GM21786 (cell line): Measurements from ENCODE around the gene MCUB.

ENCODE experiments used
- ATAC-seq: cut with Tn5 transposase; IDR thresholded peaks from one replicate; pipeline ENCODE4 v1.9.1; 2021; ENCODE audit not compliant: unreplicated experiment

Gene MCUB

DNA sequence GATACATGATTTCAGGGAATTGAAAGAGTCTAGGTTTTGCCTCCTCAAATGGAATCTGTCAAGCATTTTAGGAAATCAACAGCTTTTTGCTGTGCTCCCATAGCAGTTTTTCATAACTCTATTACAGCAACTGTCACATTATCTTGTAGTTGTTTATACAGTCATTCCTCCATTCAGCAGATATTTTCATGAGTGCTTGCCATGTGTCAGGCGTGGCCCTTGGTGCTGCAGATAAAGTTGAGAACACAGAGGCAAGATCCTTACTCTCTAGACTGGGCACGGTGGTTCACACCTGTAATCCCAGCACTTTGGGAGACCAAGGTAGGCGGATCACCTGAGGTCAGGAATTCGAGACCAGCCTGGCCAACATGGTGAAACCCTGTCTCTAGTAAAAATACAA, 67.3 kb downstream of the MCUB start:
- no peak for ATAC-seq

DNA sequence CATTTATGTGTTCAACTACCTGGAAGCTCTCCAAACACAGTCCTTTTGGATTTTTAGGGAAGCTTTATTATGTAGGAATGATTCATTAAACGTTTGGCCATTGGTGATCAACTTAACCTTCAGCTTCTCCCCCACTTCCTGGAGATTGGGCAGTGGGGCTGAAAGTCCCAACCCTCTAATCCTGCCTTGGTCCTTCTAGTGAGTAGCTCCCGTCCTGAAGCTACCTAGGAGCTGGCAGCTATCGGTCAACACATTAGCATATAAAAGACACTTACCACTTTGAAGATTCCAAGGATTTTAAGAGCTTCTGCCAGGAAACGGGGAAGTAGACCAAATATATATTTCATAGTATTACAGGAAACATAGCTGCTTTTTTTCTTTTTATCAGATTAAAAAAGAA, 69.7 kb downstream of the MCUB start:
- ATAC-seq, result no peak

DNA sequence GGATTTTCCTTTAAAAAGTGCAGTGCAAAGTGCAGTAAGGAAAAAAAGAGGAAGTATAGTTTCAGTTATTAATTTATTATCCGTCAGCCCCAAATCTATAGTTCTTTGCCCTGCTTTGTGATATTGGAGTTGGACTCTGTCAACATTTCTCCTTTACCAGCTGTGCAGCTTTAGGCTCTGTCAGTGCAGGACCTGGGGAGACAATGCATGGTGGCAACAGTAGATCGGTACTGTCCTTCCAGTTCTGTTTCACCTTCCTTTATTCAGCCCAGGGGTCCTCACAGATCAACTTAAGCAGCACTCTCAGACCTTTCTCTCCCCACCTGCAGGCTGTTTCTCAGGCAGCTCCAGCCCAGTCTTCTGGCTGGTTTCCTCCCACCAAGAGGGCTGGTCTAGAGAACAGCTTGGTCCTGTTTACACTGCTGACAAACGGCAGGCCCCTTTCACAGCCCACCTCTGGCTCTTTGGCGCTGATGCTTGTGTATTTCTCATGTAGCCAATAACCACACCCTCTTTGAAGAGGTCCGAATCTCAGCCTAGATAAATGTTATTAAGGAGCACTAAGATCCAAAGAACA, 71.6 kb downstream of the MCUB start:
- ATAC-seq, result no peak

DNA sequence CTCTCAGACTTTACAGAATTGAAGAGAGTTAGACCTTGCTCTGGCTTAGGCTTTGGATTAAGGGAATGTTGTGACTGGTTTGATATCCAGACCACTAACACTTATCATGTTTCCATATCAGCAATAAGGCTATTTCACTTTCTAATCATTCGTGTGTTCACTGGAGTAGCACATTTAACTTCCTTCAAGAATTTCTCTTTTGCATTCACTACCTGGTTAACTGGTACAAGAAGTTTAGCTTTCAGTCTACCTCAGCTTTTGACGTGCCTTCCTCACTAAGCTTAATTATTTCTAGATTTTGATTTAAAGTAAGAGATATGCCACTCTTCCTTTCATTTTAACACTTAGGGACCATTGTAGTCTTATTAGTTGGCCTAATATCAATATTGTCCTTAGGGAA, 80.6 kb downstream of the MCUB start:
- ATAC-seq, result no peak

DNA sequence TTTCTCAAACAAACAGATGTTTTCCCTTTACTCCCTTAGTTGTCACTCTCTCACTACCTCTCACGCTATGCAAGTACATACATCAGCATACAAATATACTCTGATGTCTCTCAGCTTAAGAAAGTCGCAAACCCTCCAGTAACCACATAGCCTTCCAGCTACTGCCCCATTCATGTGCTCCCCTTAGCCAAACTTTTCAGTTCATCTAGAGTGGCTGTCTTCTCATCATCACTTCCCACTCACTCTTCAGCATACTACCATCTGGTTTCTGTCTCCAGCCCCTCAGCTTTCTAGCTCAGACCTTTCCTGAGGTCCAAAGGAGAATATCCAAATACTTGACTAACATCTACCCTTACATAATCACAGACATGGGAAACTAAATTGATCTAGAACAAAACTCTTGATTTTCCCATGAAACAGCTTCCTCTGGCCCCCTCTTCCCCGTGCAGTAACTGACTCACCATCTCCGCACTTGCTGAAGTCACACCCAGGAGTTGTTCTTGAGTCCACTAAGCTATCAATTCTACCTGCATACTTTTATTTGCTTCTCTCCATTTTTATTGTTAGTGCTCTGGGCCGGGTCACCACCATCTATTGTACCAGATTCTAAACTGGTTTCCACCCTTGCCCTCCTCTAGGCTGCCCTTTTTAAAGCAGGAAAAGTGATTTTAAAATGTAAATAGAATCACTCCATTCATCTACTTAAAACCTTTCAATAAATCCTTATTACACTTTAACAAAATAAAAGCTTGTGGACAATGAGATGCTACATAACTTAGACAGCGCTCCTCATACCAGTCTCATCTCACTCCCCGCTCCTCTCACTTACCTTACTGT, 86.0 kb downstream of the MCUB start:
- ATAC-seq, result no peak

DNA sequence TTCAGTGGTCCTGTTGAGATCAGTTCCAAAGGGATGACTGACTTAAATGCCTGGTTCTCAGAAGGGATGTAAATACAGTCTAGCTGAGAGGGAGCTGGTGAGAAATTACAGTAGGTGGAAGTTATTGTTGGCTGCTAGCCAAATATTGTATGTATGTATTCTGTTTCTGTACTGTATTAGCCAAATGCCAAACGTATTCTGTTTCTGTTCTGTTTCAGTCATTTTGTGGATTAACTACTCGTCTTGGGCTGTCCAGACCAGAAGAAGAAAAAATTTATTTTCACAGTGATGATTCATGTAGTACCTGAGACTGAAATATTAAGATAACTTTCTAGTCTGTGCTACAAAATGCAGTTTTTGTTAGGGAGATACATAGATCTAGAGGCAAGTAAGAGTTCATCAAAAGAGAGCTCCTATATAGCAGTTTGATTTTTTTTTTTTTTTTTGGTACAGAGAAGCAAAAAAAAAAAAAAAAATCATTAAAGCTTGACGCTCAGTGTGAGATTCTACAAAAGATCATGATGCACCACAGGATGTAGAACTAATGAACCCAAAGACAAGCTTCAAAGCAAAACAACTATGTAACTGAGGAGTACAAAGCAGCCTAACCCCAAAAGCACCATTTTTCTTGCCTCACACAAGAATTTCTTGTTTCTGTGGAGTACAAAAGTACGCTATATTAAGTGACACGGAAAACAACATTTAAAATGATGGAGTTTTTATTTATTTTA, 88.4 kb downstream of the MCUB start:
- ATAC-seq, result peak; percentile 74

DNA sequence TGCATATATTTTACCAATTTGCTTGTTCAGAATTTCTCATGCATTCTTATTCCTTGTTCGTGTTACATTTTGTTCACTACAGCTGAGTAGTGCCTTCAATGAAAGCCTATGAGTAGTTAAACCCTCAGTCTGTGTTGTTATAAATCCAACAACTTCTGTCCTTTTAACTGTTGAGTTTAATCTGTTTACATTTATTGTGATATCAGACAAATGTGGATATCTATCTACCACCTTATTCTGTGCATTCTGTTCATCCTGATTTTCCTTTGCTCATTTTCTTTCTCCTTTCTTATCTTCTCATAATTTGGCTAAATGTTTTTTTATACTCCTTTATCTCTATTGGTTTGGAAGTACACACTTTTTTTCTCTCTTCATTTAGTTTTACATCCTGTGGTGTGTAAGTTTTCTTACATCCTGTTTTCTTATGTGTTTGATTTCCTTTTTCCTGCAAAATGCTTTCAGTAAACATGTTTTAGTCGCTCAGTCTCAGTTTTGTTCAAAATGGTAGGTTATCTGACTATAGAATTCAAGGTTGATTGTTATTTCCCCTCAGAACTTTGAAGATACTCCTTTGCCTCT, 89.0 kb downstream of the MCUB start:
- no peak for ATAC-seq

DNA sequence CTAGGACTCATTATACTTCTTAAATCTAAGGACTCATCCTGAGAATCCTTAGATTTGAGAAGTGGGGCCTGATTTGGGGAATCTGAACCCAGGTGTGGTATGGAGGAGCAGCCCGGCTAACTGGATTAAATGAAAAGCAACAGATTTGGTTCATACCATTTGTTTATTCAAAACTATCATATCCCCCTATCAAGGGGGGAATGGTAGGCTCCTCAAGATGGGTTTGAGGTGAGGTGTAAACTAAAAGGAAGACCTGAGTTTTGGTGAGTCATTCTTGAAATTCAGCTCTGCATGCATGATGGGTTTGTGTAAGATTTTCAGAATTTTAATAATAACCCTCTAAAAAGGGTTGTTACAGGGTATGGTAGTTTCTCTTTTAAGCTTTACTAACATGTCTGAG, 89.8 kb downstream of the MCUB start:
- ATAC-seq, result peak; percentile 81

DNA sequence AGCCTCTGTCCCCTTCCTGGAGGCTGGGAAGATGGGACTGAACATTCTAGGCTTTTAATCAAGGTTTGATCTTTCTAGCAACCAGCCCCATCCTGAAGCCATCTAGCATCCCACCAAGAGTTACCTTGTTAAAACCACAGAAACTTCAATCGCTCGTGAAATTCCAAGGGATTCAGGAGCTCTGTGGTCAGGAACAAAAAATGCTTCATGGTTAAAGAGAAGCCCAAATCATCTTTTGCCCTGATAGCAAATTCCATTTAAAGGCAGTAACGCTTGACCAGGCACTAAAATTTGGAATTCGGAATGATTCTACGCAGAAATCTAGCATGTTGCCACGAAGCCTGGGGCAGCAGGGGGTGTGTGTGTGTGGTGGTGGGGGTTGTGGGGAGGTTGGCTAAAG, 95.3 kb downstream of the MCUB start:
- no peak for ATAC-seq

DNA sequence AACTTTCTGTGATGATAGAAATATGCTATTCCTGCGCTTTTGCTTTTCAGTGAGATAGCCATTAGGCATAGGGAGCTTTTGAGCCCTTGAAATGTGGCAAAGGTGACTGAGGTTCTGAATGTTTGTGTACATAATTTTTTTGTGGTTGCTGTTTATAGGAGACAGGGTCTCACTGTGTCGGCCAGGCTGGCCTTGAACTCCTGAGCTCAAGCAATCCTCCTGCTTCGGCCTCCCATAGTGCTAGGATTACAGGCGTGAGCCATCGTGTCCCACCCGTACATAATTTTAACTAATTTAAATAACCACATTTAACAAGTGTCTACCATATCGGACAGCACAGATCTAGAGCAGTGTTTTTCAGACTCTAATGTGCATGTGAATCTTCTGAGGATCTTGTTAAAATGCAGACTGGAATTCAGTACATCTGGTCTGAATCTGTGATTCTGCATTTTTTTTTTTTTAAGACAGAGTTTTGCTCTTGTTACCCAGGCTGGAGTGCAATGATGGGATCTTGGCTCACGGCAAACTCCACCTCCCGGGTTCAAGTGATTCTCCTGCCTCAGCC, 97.9 kb downstream of the MCUB start:
- ATAC-seq, result no peak

DNA sequence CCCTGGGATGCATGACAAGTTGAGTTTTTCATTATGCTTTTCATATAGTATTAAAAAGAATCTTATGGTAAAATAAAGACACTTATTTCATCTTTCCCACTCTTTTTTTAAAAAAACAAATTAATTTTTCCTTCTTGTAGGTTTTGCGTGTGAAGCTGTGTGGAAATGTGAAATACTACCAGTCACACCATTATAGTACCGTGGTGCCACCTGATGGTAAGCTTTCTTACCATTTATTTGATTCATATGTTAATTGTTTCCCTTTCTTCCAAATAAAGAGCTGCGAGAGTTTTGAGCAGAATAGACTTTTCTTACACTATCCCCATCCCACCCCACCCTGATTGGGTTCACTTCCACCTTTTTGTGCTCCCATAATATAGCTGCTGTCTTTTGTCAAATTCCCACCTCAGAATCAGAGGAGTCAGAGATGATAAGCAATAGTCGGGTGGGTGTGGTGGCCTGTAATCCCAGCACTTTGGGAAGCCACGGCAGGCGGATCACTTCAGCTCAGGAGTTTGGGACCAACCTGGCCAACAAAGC, 98.9 kb downstream of the MCUB start:
- no peak for ATAC-seq

DNA sequence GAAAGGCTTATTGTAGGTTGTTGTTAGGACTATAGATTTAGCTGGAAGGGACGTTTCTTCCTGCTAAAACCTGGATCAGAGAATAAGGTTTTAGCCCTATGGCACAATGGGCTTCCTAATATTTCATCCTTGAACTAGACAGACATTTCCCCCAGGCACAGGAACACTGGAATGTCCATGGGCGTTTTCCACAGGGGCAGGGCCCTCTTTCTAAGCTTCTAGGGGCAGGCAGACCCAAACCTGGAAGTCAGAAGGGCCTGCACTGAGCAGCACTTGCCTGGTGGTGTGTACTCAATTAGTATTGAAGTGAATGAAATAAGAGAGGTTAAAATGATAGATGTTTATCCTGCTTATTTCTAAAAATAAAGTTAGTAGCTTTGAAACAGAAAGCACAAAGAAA, 102.1 kb downstream of the MCUB start:
- ATAC-seq, result no peak

DNA sequence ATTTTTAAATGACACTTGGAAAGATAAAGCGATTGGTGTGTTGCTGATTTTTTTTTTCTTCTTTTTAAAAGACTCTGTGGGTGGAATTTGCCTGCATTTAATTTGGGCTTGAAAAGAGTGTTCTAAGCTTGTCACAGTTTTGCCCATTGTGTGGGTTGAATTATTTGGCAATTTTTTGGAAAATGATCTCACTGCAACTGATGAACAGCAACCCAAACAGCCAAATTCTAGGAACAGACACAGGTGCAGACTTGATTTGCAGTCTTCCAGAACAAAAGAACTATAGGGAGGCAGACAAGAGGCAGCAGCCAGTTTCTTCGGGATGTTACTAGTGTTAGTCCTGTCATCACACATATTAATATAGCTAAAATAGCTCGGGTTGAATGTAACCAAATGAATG, 102.7 kb downstream of the MCUB start:
- ATAC-seq, result no peak

DNA sequence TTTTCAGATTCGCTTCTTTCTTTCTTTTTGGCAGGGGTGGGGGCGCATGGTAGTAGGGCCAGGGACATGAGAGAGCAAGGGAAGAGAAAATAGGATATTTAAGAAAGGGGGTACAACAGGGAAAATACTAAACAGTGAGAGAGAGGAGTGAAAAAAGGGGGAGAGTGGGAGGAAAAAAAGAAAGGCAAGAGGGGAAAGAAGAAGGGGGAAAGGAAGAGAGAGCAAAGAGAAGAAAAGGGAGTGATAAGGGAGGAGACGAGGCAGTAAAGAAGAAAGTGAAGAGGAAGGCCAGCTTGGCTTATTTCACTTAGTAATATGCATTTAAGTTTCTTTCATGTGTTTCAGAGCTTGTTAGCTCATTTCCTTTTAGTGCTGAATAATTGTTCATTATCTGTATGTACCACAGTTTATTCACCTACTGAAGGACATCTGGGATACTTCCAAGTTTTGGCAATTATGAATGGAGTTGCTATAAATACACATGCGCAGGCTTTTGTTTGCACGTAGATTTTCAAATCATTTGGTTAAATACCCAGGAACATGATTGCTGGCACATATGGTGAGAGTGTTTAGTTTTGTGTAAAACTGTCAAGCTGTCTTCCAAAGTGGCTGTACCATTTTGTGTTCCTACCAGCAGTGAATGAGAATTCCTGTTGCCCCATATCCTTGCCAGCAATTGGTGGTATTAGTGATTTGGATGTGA, 105.9 kb downstream of the MCUB start:
- ATAC-seq, result no peak

DNA sequence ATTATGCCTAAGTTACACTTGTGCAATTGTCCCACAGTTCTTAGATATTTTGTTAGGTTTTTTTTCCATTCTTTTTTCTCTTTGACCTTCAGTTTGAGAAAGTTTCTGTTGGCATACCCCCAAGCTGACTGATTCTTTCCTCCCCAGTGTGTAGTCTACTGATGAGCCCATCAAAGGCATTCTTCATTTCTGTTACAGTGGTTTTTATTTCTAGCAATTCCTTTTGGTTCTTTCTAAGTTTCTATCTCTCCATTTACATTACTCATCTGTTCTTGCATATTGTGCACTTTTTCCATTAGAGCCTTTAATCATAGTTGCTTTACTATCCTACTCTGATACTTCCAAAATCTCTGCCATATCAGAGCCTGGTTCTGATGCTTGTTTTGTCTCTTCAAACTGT, 111.3 kb downstream of the MCUB start:
- ATAC-seq, result no peak

DNA sequence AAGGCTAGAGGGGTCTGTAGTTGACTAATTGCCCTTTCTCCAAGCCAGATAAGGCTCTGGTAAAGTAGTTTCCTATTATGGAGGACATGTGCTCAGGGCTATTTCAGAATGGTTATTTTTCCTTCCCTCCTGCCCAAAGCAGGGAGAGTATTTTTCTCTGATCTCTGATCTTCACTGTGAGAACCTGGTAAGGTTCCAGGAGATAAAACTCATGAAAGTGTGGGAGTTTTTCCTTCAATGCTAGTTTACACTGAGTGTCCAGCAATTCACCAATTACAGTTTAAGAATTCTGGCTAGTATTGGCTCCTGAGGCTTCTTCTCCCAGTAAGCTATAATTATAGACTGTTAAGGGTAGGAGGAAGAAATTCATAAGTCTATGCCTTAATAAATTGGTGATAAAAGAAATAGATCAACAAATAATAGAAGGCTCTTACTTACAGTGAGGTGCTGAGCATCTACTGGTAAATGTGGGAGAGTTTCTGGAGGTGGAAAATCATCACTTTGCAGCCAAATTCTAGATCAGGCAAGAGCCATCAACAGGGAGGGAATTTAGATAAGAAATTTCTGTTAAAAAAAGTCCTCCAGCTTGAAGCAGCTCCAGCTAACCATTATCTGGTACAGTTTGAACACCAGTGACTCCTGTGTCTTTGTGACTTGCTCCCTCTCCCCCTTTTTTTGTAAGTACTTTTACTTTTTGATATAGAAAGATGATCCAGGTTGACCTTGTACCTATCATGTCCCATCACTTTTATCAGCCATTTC, 112.3 kb downstream of the MCUB start:
- ATAC-seq, result no peak

DNA sequence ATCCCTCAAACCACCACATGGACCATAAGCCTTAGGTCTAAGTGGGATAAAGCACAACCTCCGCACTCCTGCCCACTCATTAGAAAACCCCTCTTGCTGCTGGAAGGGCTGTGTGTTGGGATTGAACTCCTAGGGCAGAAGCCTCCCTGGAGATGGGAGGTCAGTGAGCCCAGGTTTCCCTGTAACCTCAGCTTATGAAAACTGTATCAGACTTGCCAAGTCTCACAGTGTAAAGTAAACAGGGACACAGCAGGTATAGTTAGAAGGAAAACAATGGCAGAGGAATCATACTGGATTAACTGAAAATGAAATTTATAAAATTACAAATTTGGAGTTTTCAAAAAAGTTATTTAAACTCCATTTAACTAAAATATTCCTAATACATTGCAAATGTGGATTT, 113.3 kb downstream of the MCUB start:
- ATAC-seq, result no peak

DNA sequence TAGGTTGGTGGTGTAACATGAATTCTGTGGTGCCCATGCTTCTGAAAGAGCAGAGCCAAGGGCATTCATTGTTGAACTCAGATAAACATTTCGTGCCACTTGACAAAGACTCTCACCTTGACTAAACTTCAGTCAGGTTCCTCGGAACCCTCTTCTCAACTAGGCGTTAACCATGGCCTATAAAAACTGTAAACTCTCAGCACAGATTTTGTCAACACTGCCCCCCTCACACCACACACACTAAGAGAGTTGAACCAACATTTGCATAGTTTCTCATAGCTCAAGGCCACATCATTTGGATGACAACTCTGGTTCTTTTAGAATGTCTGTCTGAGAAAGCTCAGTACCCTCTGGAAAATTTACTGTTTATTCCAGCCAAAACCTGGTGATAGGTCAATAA, 115.1 kb downstream of the MCUB start:
- no peak for ATAC-seq

DNA sequence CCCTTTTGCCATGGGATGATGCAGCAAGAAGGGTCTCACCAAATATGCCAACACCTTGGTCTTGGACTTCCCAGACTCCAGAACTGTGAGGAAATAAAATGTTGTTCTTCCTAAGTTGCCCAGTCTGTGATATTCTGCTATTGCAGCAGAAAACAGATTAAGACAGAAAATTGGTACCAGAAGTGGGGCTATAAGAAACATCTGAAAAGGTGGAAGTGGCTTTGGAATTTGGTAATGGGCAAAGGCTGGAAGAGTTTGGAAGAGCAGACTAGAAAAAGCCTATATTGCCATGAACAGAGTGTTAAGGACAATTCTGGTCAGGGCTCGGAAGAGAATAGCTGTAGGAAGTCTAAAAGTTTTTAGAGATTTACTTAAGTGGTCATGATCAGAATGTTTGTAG, 115.8 kb downstream of the MCUB start:
- no peak for ATAC-seq

DNA sequence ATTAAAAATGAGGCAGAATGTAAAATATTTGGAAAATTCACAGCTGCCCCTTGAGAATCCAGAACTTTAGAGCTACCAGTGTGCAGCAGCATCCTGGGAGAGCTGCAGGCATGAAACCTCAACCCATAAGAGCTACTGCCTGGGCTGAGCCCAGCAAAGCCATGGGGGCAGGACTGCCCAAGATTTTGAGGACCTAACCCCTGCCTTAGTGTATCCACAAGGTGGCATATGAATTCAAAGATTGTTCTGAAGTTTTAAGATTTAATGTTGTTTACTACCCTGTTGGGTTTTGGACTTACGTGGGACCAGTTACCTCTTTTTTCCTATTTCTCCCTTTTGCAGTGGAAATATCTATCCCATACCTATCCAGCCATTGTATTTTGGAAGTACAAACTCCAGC, 116.8 kb downstream of the MCUB start:
- no peak for ATAC-seq
